GM12801 (cell line): ENCODE results near the gene OCRL.

ENCODE experiments used
- CTCF ChIP-seq: IDR thresholded peaks from one replicate; pipeline ENCODE4 v1.5.1; 2011; ENCODE audit warnings: control low read depth; ENCODE audit not compliant: insufficient read length; ENCODE audit errors: extremely low read depth

OCRL gene

GRCh38 chrX:129608496-129608895 lies 68.4 kb downstream of the OCRL start:
- no peak for TF ChIP-seq CTCF

GRCh38 chrX:129609395-129609794 lies 69.3 kb downstream of the OCRL start:
- no peak for TF ChIP-seq CTCF

GRCh38 chrX:129612396-129612795 lies 72.3 kb downstream of the OCRL start:
- TF ChIP-seq CTCF, result no peak

- no peak for TF ChIP-seq CTCF
Observed at GRCh38 chrX:129613596-129613995, 73.5 kb downstream of the OCRL start.

- TF ChIP-seq CTCF, result no peak
Observed at GRCh38 chrX:129614481-129615255, 74.6 kb downstream of the OCRL start.

GRCh38 chrX:129617420-129617819 lies 77.4 kb downstream of the OCRL start:
- no peak for TF ChIP-seq CTCF

GRCh38 chrX:129618997-129619396 lies 78.9 kb downstream of the OCRL start:
- TF ChIP-seq CTCF, result no peak
